Panc1 (cell line): Measurements from ENCODE around the gene MAOB. TPM values are rescaled to one million over a fixed set of nuclear protein-coding genes. Genes with fewer than 3 reads are reported as not detected.

Experiments used
- ATAC-seq: fragments of 200-7000 bp; cut with Tn5 transposase; 2 replicates; pipeline ENCODE4 v1.9.1; 2020; ENCODE audit warnings: mild to moderate bottlenecking, moderate library complexity
- BruUV-seq: library from RNA; stranded (reverse); fragments of 400-500 nt; replicated peaks from 2 replicates; lab custom pipeline; 2021; lab: Mats Ljungman, UMichigan
- CTCF ChIA-PET: fragments of 300-600 bp; sonication (Branson Sonifier 250); formaldehyde crosslinking; loops from one replicate; lab custom pipeline; 2022; ENCODE audit warnings: antibody characterized with exemption; lab: Charles Lee
- POLR2A ChIA-PET: fragments of 300-600 bp; sonication (Branson Sonifier 250); formaldehyde crosslinking; loops from one replicate; lab custom pipeline; 2022; ENCODE audit warnings: antibody characterized with exemption; lab: Charles Lee
- DNase-seq: peaks from one replicate; pipeline ENCODE4 v3.0.0-alpha.2; 2010; ENCODE audit warnings: low read depth, low spot score
- H3K27ac ChIP-seq: 2 replicates; pipeline ENCODE4 v1.5.1; 2011; ENCODE audit warnings: mild to moderate bottlenecking, low read length, inconsistent platforms
- H3K27me3 ChIP-seq: fragments of 200-500 bp; sonication (Bioruptor generic); 2 replicates; pipeline ENCODE4 v1.6.0; 2014; ENCODE audit warnings: low read length, inconsistent platforms; ENCODE audit not compliant: control insufficient read depth, insufficient read depth
- H3K36me3 ChIP-seq: fragments of 200-500 bp; sonication (Bioruptor generic); 2 replicates; pipeline ENCODE4 v1.5.1; 2014; ENCODE audit warnings: inconsistent platforms, mild to moderate bottlenecking, low read length, moderate library complexity; ENCODE audit not compliant: control insufficient read depth, insufficient read depth
- H3K4me1 ChIP-seq: 2 replicates; pipeline ENCODE4 v1.5.1; 2011; ENCODE audit warnings: inconsistent platforms, mild to moderate bottlenecking, low read length, moderate library complexity; ENCODE audit not compliant: control insufficient read depth, insufficient read depth
- H3K4me3 ChIP-seq, 2 experiments: 2 replicates each; pipeline ENCODE4 v1.5.1; 2011 to 2012; ENCODE audit warnings: low read depth in 2 of 2, low read length in 2 of 2, mild to moderate bottlenecking in 2 of 2, inconsistent platforms in 1 of 2, moderate library complexity in 1 of 2
- H3K9me3 ChIP-seq: fragments of 200-500 bp; sonication (Bioruptor generic); 2 replicates; pipeline ENCODE4 v1.5.1; 2014; ENCODE audit warnings: low read depth, mild to moderate bottlenecking, inconsistent platforms, low read length, moderate library complexity; ENCODE audit not compliant: control insufficient read depth, insufficient read depth
- POLR2AphosphoS5 ChIP-seq: IDR thresholded peaks from 2 replicates; pipeline ENCODE4 v1.6.1; 2012; ENCODE audit warnings: mild to moderate bottlenecking, low read depth, low read length, moderate library complexity
- SIN3A ChIP-seq: IDR thresholded peaks from 2 replicates; pipeline ENCODE4 v1.6.1; 2012; ENCODE audit warnings: low read depth, mild to moderate bottlenecking, low read length, moderate library complexity, borderline replicate concordance; ENCODE audit not compliant: insufficient read depth
- TCF7L2 ChIP-seq: IDR thresholded peaks from 2 replicates; pipeline ENCODE4 v1.6.1; 2011; ENCODE audit warnings: mild to moderate bottlenecking, low read depth, low read length, inconsistent platforms
- in situ Hi-C: cut with HindIII; loops from 2 replicates; pipeline ENCODE4 v1.10.0; 2016; ENCODE audit warnings: low sequenced_read_pairs, low pct_unique_long_range_greater_than_20kb
- intact Hi-C: fragments of 100-400 bp; cut with micrococcal nuclease; formaldehyde crosslinking; loops from one replicate; pipeline ENCODE4 v1.10.0; 2022; ENCODE audit not compliant: unreplicated experiment
- total RNA-seq: library from RNA; stranded (reverse); gene quantifications from one replicate; pipeline ENCODE4 v1.2.1, GENCODE V29; 2021; ENCODE audit not compliant: unreplicated experiment
- TF ChIP-seq, protein P1 (sequence below), 2 experiments: IDR thresholded peaks; 2 replicates each; pipeline ENCODE4 v1.6.1; 2011 to 2012; ENCODE audit warnings: low read depth in 2 of 2, control low read depth in 1 of 2, low read length in 1 of 2, mild to moderate bottlenecking in 1 of 2, moderate library complexity in 1 of 2; ENCODE audit not compliant: insufficient read depth in 1 of 2
- TF ChIP-seq, protein P2 (sequence below): fragments of 450-650 bp; IDR thresholded peaks from 2 replicates; pipeline ENCODE4 v1.5.1; 2017; ENCODE audit warnings: mild to moderate bottlenecking

The MAOB gene
- total RNA-seq, 1 experiment from 2014 or later: not detected

DNA sequence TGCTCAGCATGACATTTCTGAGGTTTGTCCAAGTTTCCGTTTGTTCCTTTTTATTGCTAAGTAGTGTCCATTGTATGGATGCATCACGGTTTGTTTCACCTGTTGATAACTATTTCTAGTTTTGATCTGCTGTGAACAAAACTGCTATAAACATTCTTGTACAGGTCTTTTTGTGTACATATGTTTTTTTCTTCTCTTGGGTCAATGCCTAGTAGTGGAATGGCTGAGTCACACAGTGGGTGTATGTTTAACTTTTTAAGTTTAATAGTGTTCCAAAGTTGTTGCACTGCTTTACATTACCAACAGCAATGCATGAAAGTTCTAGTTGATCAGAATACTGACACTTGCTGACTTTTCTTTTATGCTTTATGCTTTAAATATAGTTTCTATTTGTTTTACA is 76.7 kb downstream of the MAOB start:
- DNase-seq (no peak), ATAC-seq (no peak)
- Histone ChIP-seq H3K9me3 (no peaks in the 10 kb centered on the region), H3K27me3 (no peaks in the 10 kb centered on the region; the same call in 1 of the 2 replicates), H3K36me3 (no peaks in the 10 kb centered on the region), H3K4me3 (no peak overlapping the region), H3K27ac (no peak overlapping the region), H3K4me1 (no peaks in the 10 kb centered on the region)
- BruUV-seq: no TSS peak
- in situ Hi-C loops: no loop called here
- ChIA-PET POLR2A (no interaction called here), CTCF (no interaction called here)
- intact Hi-C loops: no loop called here
- TF ChIP-seq TCF7L2: no peak
- TF ChIP-seq, protein P1, sequence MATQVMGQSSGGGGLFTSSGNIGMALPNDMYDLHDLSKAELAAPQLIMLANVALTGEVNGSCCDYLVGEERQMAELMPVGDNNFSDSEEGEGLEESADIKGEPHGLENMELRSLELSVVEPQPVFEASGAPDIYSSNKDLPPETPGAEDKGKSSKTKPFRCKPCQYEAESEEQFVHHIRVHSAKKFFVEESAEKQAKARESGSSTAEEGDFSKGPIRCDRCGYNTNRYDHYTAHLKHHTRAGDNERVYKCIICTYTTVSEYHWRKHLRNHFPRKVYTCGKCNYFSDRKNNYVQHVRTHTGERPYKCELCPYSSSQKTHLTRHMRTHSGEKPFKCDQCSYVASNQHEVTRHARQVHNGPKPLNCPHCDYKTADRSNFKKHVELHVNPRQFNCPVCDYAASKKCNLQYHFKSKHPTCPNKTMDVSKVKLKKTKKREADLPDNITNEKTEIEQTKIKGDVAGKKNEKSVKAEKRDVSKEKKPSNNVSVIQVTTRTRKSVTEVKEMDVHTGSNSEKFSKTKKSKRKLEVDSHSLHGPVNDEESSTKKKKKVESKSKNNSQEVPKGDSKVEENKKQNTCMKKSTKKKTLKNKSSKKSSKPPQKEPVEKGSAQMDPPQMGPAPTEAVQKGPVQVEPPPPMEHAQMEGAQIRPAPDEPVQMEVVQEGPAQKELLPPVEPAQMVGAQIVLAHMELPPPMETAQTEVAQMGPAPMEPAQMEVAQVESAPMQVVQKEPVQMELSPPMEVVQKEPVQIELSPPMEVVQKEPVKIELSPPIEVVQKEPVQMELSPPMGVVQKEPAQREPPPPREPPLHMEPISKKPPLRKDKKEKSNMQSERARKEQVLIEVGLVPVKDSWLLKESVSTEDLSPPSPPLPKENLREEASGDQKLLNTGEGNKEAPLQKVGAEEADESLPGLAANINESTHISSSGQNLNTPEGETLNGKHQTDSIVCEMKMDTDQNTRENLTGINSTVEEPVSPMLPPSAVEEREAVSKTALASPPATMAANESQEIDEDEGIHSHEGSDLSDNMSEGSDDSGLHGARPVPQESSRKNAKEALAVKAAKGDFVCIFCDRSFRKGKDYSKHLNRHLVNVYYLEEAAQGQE (IDR thresholded peaks at IDR 0.05; ENCODE audit: insufficient read depth in 1 of 2, low read depth in 2 of 2, low read length in 1 of 2): no peak

DNA sequence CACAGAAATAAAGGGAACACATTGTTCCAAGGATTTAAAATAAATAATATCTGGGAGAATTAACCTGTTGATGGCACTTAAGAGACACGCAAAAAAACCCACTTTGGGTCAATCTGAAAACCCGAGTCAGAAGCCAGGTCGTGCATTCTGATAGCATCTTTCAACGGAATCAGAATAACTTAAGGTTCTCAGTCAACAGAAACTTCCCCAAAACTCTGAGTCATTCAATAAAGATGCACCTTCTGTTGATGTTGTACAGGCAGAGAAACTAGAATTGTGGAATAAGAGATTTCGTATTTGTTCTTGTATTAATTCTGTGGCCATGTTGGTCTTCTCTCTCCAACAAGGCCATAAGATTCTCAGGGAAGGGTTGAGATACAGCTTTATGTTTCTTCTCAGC is 78.2 kb downstream of the MAOB start:
- Histone ChIP-seq H3K4me1 (no peaks in the 10 kb centered on the region), H3K27me3 (no peaks in the 10 kb centered on the region; the same call in 1 of the 2 replicates), H3K9me3 (no peaks in the 10 kb centered on the region), H3K4me3 (no peak overlapping the region), H3K27ac (no peak overlapping the region), H3K36me3 (no peaks in the 10 kb centered on the region)
- ChIA-PET POLR2A (no interaction called here), CTCF (no interaction called here)
- in situ Hi-C loops (no loop called here), intact Hi-C loops (no loop called here)
- TF ChIP-seq, protein P1 (IDR thresholded peaks at IDR 0.05; ENCODE audit: insufficient read depth in 1 of 2, low read depth in 2 of 2, low read length in 1 of 2): no peak
- TF ChIP-seq, protein P2, sequence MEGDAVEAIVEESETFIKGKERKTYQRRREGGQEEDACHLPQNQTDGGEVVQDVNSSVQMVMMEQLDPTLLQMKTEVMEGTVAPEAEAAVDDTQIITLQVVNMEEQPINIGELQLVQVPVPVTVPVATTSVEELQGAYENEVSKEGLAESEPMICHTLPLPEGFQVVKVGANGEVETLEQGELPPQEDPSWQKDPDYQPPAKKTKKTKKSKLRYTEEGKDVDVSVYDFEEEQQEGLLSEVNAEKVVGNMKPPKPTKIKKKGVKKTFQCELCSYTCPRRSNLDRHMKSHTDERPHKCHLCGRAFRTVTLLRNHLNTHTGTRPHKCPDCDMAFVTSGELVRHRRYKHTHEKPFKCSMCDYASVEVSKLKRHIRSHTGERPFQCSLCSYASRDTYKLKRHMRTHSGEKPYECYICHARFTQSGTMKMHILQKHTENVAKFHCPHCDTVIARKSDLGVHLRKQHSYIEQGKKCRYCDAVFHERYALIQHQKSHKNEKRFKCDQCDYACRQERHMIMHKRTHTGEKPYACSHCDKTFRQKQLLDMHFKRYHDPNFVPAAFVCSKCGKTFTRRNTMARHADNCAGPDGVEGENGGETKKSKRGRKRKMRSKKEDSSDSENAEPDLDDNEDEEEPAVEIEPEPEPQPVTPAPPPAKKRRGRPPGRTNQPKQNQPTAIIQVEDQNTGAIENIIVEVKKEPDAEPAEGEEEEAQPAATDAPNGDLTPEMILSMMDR: no peak
- TF ChIP-seq TCF7L2 (no peak), POLR2AphosphoS5 (no peak), SIN3A (no peak)
- DNase-seq (no peak), ATAC-seq (no peak)
- no TSS peak for BruUV-seq
